GM12878 (cell line): ENCODE measurements around the gene MAML3. TPM values are rescaled to one million over a fixed set of nuclear protein-coding genes. Genes with fewer than 3 reads are reported as not detected.

Source experiments
- ATAC-seq: fragments of 200-7000 bp; cut with Tn5 transposase; 3 replicates; pipeline ENCODE4 v1.9.1; 2020; ENCODE audit warnings: mild to moderate bottlenecking, moderate library complexity
- BruUV-seq: library from RNA; stranded (reverse); fragments of 400-500 nt; replicated peaks from 2 replicates; lab custom pipeline; 2021; lab: Mats Ljungman, UMichigan
- CTCF ChIA-PET: fragments of 300-600 bp; sonication (Branson Sonifier 250); formaldehyde crosslinking; extraction: SDS; loops from one replicate; lab custom pipeline; 2021; ENCODE audit warnings: inconsistent platforms; lab: Yijun Ruan, JAX
- POLR2A ChIA-PET: fragments of 350-600 bp; formaldehyde crosslinking; extraction: SDS; loops from one replicate; lab custom pipeline; 2021; ENCODE audit warnings: inconsistent platforms; lab: Charles Lee
- RAD21 ChIA-PET: fragments of 300-600 bp; sonication (Branson Sonifier 250); formaldehyde crosslinking; loops from one replicate; lab custom pipeline; 2023; ENCODE audit warnings: antibody characterized with exemption; ENCODE audit not compliant: unreplicated experiment; lab: Charles Lee
- SMC1A ChIA-PET: fragments of 300-600 bp; sonication (Branson Sonifier 250); formaldehyde crosslinking; loops from one replicate; lab custom pipeline; 2023; ENCODE audit not compliant: unreplicated experiment, uncharacterized antibody; lab: Charles Lee
- DNase-seq: peaks from one replicate; pipeline ENCODE4 v3.0.0-alpha.2; 2011; ENCODE audit warnings: low read depth, low spot score
- FAIRE-seq: peaks from 3 replicates; lab custom pipeline; 2011; peaks lifted over from hg19 to GRCh38; lab: Jason Lieb, UNC
- H2AFZ ChIP-seq: 2 replicates; pipeline ENCODE4 v1.6.0; 2011; ENCODE audit warnings: low read depth, low read length, control low read depth; ENCODE audit not compliant: control insufficient read depth
- H3K27ac ChIP-seq: 2 replicates; pipeline ENCODE4 v1.5.1; 2011; ENCODE audit warnings: control low read depth; ENCODE audit not compliant: control insufficient read depth, insufficient read depth
- H3K27me3 ChIP-seq, 2 experiments: replicated peaks in 1 of 2; 2 replicates each; pipeline versions ENCODE4 v1.6.0 to v1.6.1; 2011; ENCODE audit warnings: low read length in 1 of 2; ENCODE audit not compliant: control insufficient read depth in 2 of 2, insufficient read depth in 2 of 2
- H3K36me3 ChIP-seq, 2 experiments: 2 replicates each; pipeline ENCODE4 v1.5.1; 2011; ENCODE audit warnings: low read length in 1 of 2; ENCODE audit not compliant: control insufficient read depth in 2 of 2, insufficient read depth in 2 of 2
- H3K4me1 ChIP-seq: 2 replicates; pipeline ENCODE4 v1.6.1; 2011; ENCODE audit warnings: mild to moderate bottlenecking, low read length, moderate library complexity, mixed read lengths; ENCODE audit not compliant: control insufficient read depth, insufficient read depth
- H3K4me2 ChIP-seq: 2 replicates; pipeline ENCODE4 v1.6.0; 2011; ENCODE audit warnings: control low read depth; ENCODE audit not compliant: control insufficient read depth, insufficient read depth
- H3K4me3 ChIP-seq: fragments of 200-600 bp; sonication (generic); 2 replicates; pipeline ENCODE4 v1.5.1; 2016
- H3K79me2 ChIP-seq: 2 replicates; pipeline ENCODE4 v1.6.0; 2011; ENCODE audit warnings: low read length; ENCODE audit not compliant: control insufficient read depth, insufficient read depth
- H3K9ac ChIP-seq: 2 replicates; pipeline ENCODE4 v1.8.0; 2011; ENCODE audit warnings: low read length, control low read depth, mixed read lengths; ENCODE audit not compliant: control insufficient read depth, insufficient read depth
- H3K9me3 ChIP-seq: replicated peaks from 3 replicates; pipeline ENCODE4 v1.5.1; 2011; ENCODE audit warnings: mild to moderate bottlenecking, low read length; ENCODE audit not compliant: control insufficient read depth, insufficient read depth
- H4K20me1 ChIP-seq: 2 replicates; pipeline ENCODE4 v1.6.0; 2011; ENCODE audit not compliant: control insufficient read depth, insufficient read depth
- CHD2 ChIP-seq: IDR thresholded peaks from 2 replicates; pipeline ENCODE4 v1.6.1; 2011; ENCODE audit warnings: low read depth, low read length, improper control_type of control experiment, borderline replicate concordance
- FOXM1 ChIP-seq: IDR thresholded peaks from 2 replicates; pipeline ENCODE4 v1.6.1; 2012; ENCODE audit warnings: low read depth, mild to moderate bottlenecking, inconsistent platforms, low read length, moderate library complexity
- HDAC6 ChIP-seq: fragments of 200-600 bp; sonication (generic); IDR thresholded peaks from one replicate; pipeline ENCODE4 v1.8.0; 2017; ENCODE audit warnings: antibody characterized with exemption; ENCODE audit not compliant: unreplicated experiment
- IRF5 ChIP-seq: fragments of 450-650 bp; IDR thresholded peaks from 2 replicates; pipeline ENCODE4 v1.6.1; 2017; ENCODE audit warnings: borderline replicate concordance
- KDM1A ChIP-seq: fragments of 200-600 bp; sonication (generic); IDR thresholded peaks from 2 replicates; pipeline ENCODE4 v1.6.1; 2016; ENCODE audit warnings: borderline replicate concordance
- NR2C2 ChIP-seq: IDR thresholded peaks from 2 replicates; pipeline ENCODE4 v1.6.1; 2011; ENCODE audit warnings: borderline replicate concordance, low read depth; ENCODE audit not compliant: control insufficient read depth, insufficient read length
- PAX8 ChIP-seq: fragments of 450-650 bp; IDR thresholded peaks from 2 replicates; pipeline ENCODE4 v1.6.1; 2017; ENCODE audit warnings: mild to moderate bottlenecking, moderate library complexity
- POLR2AphosphoS2 ChIP-seq: IDR thresholded peaks from 2 replicates; pipeline ENCODE4 v1.6.1; 2011; ENCODE audit warnings: low read depth, mild to moderate bottlenecking, low read length, improper control_type of control experiment, moderate library complexity
- PRDM15 ChIP-seq: fragments of 450-650 bp; formaldehyde crosslinking; IDR thresholded peaks from 2 replicates; pipeline ENCODE4 v1.4.0; 2020; ENCODE audit warnings: mild to moderate bottlenecking, moderate library complexity
- RBBP5 ChIP-seq: fragments of 200-600 bp; sonication (generic); conservative IDR thresholded peaks from 2 replicates; pipeline ENCODE4 v1.6.1; 2016
- STAT3 ChIP-seq: IDR thresholded peaks from 2 replicates; pipeline ENCODE4 v1.6.1; 2011; ENCODE audit warnings: low read depth, low read length, improper control_type of control experiment
- TARDBP ChIP-seq: IDR thresholded peaks from 2 replicates; pipeline ENCODE4 v1.6.1; 2016; ENCODE audit warnings: borderline replicate concordance
- WRNIP1 ChIP-seq: IDR thresholded peaks from 2 replicates; pipeline ENCODE4 v1.6.1; 2011; ENCODE audit warnings: low read depth, low read length, improper control_type of control experiment, borderline replicate concordance
- ZBED1 ChIP-seq: IDR thresholded peaks from 2 replicates; pipeline ENCODE4 v1.6.1; 2016; ENCODE audit warnings: borderline replicate concordance
- WGBS: methylation state at CpG from one replicate; pipeline ENCODE4 v1.1.6; 2016; ENCODE audit warnings: low lambda C conversion rate; ENCODE audit not compliant: insufficient replicate concordance, insufficient coverage; ENCODE audit errors: missing lambda C conversion rate; 5-methylcytosine and 5-hydroxymethylcytosine counted together
- in situ Hi-C: fragments of 300-500 bp; cut with MboI; formaldehyde crosslinking; loops from 9 replicates; pipeline ENCODE4 v1.14.3; 2018; ENCODE audit warnings: mixed read lengths
- intact Hi-C: fragments of 100-400 bp; cut with micrococcal nuclease; formaldehyde crosslinking; loops from one replicate; pipeline ENCODE4 v1.14.2; 2022; ENCODE audit not compliant: unreplicated experiment
- polyA plus RNA-seq, 11 experiments: library from polyadenylated mRNA; depleted of rRNA in 4 of 11; unstranded in 6 of 11; stranded (reverse) in 5 of 11; fragments of >200 nt; fragmentation: Nextera tagmentation in 4 of 11; fragmentation: Illumina TruSeq in 1 of 11; extraction: Ambion mirVana in 4 of 11; extraction: Trizol in 1 of 11; gene quantifications; 1 replicate in 1 of 11; 2 replicates in 10 of 11; pipeline versions ENCODE4 v1.2.1 to v1.2.3, GENCODE V29; 2011 to 2016; ENCODE audit warnings: inconsistent platforms in 2 of 11, missing spikeins in 2 of 11, low read depth in 1 of 11
- total RNA-seq, 4 experiments: library from RNA; depleted of rRNA in 3 of 4; stranded (reverse); fragments of >200 nt in 3 of 4; fragmentation: Illumina TruSeq in 1 of 4; extraction: Trizol in 1 of 4; gene quantifications; 2 replicates each; pipeline versions ENCODE4 v1.2.1 to v1.2.3, GENCODE V29; 2013 to 2021
- TF ChIP-seq, protein P1 (sequence below): fragments of 450-650 bp; IDR thresholded peaks from 2 replicates; pipeline ENCODE4 v1.6.1; 2016; ENCODE audit warnings: mild to moderate bottlenecking, moderate library complexity, borderline replicate concordance
- TF ChIP-seq, protein P2 (sequence below): IDR thresholded peaks from 2 replicates; pipeline ENCODE4 v1.6.1; 2011; ENCODE audit warnings: low read depth, low read length, improper control_type of control experiment, borderline replicate concordance

The MAML3 gene
- total and polyA plus RNA-seq, 10 of the 15 experiments (the other 5 are each of a cell fraction or from before 2014, with no cell fraction given) = under 0.01 to 0.53 (median 0.06) TPM; not detected in 2

- TF ChIP-seq TARDBP (no peak), CHD2 (no peak), IRF5 (no peak), ZBED1 (no peak), KDM1A (no peak), HDAC6 (no peak), PAX8 (no peak), NR2C2 (no peak), WRNIP1 (no peak), RBBP5 (no peak), PRDM15 (CRISPR knock-in tag) (no peak), POLR2AphosphoS2 (no peak), FOXM1 (no peak), STAT3 (no peak)
- TF ChIP-seq, protein P1, sequence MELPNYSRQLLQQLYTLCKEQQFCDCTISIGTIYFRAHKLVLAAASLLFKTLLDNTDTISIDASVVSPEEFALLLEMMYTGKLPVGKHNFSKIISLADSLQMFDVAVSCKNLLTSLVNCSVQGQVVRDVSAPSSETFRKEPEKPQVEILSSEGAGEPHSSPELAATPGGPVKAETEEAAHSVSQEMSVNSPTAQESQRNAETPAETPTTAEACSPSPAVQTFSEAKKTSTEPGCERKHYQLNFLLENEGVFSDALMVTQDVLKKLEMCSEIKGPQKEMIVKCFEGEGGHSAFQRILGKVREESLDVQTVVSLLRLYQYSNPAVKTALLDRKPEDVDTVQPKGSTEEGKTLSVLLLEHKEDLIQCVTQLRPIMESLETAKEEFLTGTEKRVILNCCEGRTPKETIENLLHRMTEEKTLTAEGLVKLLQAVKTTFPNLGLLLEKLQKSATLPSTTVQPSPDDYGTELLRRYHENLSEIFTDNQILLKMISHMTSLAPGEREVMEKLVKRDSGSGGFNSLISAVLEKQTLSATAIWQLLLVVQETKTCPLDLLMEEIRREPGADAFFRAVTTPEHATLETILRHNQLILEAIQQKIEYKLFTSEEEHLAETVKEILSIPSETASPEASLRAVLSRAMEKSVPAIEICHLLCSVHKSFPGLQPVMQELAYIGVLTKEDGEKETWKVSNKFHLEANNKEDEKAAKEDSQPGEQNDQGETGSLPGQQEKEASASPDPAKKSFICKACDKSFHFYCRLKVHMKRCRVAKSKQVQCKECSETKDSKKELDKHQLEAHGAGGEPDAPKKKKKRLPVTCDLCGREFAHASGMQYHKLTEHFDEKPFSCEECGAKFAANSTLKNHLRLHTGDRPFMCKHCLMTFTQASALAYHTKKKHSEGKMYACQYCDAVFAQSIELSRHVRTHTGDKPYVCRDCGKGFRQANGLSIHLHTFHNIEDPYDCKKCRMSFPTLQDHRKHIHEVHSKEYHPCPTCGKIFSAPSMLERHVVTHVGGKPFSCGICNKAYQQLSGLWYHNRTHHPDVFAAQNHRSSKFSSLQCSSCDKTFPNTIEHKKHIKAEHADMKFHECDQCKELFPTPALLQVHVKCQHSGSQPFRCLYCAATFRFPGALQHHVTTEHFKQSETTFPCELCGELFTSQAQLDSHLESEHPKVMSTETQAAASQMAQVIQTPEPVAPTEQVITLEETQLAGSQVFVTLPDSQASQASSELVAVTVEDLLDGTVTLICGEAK = no peak
- TF ChIP-seq, protein P2, sequence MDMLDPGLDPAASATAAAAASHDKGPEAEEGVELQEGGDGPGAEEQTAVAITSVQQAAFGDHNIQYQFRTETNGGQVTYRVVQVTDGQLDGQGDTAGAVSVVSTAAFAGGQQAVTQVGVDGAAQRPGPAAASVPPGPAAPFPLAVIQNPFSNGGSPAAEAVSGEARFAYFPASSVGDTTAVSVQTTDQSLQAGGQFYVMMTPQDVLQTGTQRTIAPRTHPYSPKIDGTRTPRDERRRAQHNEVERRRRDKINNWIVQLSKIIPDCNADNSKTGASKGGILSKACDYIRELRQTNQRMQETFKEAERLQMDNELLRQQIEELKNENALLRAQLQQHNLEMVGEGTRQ = no peak
- TF ChIP-seq, all 136 proteins: peak for 0
- no peak for DNase-seq
- Histone ChIP-seq H3K79me2 (no peaks in the 10 kb centered on the region), H3K9me3 (no peaks in the 10 kb centered on the region), H3K27me3 (peaks cover 0 to 2% of the 10 kb centered on the region in 2 experiments; a peak in 1 of 4 replicates), H4K20me1 (no peaks in the 10 kb centered on the region), H3K4me1 (no peaks in the 10 kb centered on the region), H3K36me3 (no peaks in the 10 kb centered on the region), H3K4me2 (no peak overlapping the region), H3K27ac (no peak overlapping the region), H3K4me3 (no peak overlapping the region), H2AFZ (no peak overlapping the region), H3K9ac (no peak overlapping the region)
- BruUV-seq = no TSS peak
- no peak for ATAC-seq
- CTCF ChIA-PET = no interaction called here
- intact Hi-C loops = no loop called here
- POLR2A ChIA-PET = no interaction called here
- FAIRE-seq = no peak
- SMC1A ChIA-PET = interaction anchor here (0.6 to 1.6 kb wide), 2 partner anchors 11 to 12 kb away, joined by 3 read pairs; no protein-coding TSS in a partner anchor
- in situ Hi-C loops = no loop called here
- WGBS = 4% methylated on average over 3 of the region's 3 CpGs
- RAD21 ChIA-PET = no interaction called here
Measured at GRCh38 chr4:139781066-139781465, 372.9 kb downstream of the MAML3 start.
